ENCODE data around the gene SMARCD3. TPM values are rescaled to one million over a fixed set of nuclear protein-coding genes. Genes with fewer than 3 reads are reported as not detected.

SMARCD3 gene
- total RNA-seq, 1 experiment from 2014 or later = 30.3 TPM

DNA sequence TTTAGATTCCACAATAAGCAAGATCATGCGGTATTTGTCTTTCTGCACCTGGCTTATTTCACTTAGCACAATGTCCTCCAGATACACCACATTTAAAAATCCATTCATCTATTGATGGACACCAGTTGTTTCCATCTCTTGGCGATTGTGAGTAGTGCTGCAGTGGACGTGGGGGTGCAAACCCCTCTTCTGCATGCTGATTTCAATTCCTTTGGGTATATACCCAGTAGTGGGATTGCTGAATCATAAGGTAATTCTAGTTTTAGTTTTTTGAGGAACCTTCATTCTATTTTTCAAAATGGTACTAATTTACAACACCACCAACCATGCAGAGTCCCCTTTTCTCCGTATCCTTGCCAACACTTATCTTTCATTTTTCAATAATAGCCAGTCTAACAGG, 59.5 kb downstream of the SMARCD3 start:
- Histone ChIP-seq H3K27ac (ENCODE audit: low read depth, low read length) (no peak overlapping the region), H3K79me2 (ENCODE audit: insufficient read depth, low read length) (no peaks in the 10 kb centered on the region), H4K20me1 (ENCODE audit: insufficient read depth) (no peaks in the 10 kb centered on the region), H3K9me2 (ENCODE audit: insufficient read depth) (no peaks in the 10 kb centered on the region), H2AFZ (ENCODE audit: low read depth, low read length, poor library complexity, severe bottlenecking) (no peak overlapping the region), H3K36me3 (ENCODE audit: control insufficient read depth in 1 of 2, insufficient read depth in 2 of 2, low read length in 2 of 2) (no peaks in the 10 kb centered on the region), H3K9ac (ENCODE audit: low read length) (no peak overlapping the region), H3K4me3 (replicated peaks in 1 of 2; ENCODE audit: low read depth in 1 of 2, low read length in 2 of 2) (no peak overlapping the region), H3K9me3 (ENCODE audit: control insufficient read depth in 1 of 2, insufficient read depth in 1 of 2, low read depth in 1 of 2, low read length in 2 of 2) (no peaks in the 10 kb centered on the region), H3K27me3 (ENCODE audit: insufficient read depth, low read length) (no peaks in the 10 kb centered on the region; the same call in 1 of the 2 replicates), H3K4me2 (ENCODE audit: low read length) (no peak overlapping the region), H3K4me1 (ENCODE audit: control insufficient read depth in 1 of 2, insufficient read depth in 2 of 2, low read length in 2 of 2) (no peaks in the 10 kb centered on the region)
- ChIA-PET RAD21 (ENCODE audit: low non-redundant PET in 1 of 2, low total read pairs in 2 of 2, uncharacterized antibody in 2 of 2, unreplicated experiment in 2 of 2) (no interaction called here), CTCF (no interaction called here), POLR2A (no interaction called here)
- ATAC-seq (no peak), DNase-seq (ENCODE audit: low read depth, low spot score) (no peak)
- BruUV-seq (replicated peaks) = no TSS peak
- intact Hi-C loops (cut with micrococcal nuclease) = no loop called here
- TF ChIP-seq, protein P1, sequence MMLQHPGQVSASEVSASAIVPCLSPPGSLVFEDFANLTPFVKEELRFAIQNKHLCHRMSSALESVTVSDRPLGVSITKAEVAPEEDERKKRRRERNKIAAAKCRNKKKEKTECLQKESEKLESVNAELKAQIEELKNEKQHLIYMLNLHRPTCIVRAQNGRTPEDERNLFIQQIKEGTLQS (IDR thresholded peaks at IDR 0.05) = no peak
- no peak for TF ChIP-seq FOSL1 (IDR thresholded peaks at IDR 0.05; ENCODE audit: low read depth)
- no peak for TF ChIP-seq RAD21 (IDR thresholded peaks at IDR 0.05; ENCODE audit: low read depth)
- TF ChIP-seq ZNF274 (IDR thresholded peaks at IDR 0.05; ENCODE audit: low read depth, low read length) = no peak
- no peak for TF ChIP-seq EGR1 (IDR thresholded peaks at IDR 0.05; ENCODE audit: low read depth)
- no peak for TF ChIP-seq POLR2A (IDR thresholded peaks at IDR 0.05; ENCODE audit: borderline replicate concordance, extremely low read depth, insufficient read depth, insufficient read length)
- TF ChIP-seq CEBPB (IDR thresholded peaks at IDR 0.05; ENCODE audit: low read depth) = no peak
- TF ChIP-seq ELF1 (IDR thresholded peaks at IDR 0.05; ENCODE audit: borderline replicate concordance, low read depth) = no peak
- TF ChIP-seq, protein P2, sequence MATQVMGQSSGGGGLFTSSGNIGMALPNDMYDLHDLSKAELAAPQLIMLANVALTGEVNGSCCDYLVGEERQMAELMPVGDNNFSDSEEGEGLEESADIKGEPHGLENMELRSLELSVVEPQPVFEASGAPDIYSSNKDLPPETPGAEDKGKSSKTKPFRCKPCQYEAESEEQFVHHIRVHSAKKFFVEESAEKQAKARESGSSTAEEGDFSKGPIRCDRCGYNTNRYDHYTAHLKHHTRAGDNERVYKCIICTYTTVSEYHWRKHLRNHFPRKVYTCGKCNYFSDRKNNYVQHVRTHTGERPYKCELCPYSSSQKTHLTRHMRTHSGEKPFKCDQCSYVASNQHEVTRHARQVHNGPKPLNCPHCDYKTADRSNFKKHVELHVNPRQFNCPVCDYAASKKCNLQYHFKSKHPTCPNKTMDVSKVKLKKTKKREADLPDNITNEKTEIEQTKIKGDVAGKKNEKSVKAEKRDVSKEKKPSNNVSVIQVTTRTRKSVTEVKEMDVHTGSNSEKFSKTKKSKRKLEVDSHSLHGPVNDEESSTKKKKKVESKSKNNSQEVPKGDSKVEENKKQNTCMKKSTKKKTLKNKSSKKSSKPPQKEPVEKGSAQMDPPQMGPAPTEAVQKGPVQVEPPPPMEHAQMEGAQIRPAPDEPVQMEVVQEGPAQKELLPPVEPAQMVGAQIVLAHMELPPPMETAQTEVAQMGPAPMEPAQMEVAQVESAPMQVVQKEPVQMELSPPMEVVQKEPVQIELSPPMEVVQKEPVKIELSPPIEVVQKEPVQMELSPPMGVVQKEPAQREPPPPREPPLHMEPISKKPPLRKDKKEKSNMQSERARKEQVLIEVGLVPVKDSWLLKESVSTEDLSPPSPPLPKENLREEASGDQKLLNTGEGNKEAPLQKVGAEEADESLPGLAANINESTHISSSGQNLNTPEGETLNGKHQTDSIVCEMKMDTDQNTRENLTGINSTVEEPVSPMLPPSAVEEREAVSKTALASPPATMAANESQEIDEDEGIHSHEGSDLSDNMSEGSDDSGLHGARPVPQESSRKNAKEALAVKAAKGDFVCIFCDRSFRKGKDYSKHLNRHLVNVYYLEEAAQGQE (IDR thresholded peaks at IDR 0.05; ENCODE audit: low read depth) = no peak
- TF ChIP-seq, protein P3, sequence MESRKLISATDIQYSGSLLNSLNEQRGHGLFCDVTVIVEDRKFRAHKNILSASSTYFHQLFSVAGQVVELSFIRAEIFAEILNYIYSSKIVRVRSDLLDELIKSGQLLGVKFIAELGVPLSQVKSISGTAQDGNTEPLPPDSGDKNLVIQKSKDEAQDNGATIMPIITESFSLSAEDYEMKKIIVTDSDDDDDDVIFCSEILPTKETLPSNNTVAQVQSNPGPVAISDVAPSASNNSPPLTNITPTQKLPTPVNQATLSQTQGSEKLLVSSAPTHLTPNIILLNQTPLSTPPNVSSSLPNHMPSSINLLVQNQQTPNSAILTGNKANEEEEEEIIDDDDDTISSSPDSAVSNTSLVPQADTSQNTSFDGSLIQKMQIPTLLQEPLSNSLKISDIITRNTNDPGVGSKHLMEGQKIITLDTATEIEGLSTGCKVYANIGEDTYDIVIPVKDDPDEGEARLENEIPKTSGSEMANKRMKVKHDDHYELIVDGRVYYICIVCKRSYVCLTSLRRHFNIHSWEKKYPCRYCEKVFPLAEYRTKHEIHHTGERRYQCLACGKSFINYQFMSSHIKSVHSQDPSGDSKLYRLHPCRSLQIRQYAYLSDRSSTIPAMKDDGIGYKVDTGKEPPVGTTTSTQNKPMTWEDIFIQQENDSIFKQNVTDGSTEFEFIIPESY (IDR thresholded peaks at IDR 0.05; ENCODE audit: extremely low read depth, insufficient replicate concordance, low read length) = no peak
- no peak for TF ChIP-seq SIN3A (IDR thresholded peaks at IDR 0.05; ENCODE audit: low read depth)
- TF ChIP-seq, protein P4, sequence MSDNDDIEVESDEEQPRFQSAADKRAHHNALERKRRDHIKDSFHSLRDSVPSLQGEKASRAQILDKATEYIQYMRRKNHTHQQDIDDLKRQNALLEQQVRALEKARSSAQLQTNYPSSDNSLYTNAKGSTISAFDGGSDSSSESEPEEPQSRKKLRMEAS (IDR thresholded peaks at IDR 0.05) = no peak
- TF ChIP-seq, protein P5, sequence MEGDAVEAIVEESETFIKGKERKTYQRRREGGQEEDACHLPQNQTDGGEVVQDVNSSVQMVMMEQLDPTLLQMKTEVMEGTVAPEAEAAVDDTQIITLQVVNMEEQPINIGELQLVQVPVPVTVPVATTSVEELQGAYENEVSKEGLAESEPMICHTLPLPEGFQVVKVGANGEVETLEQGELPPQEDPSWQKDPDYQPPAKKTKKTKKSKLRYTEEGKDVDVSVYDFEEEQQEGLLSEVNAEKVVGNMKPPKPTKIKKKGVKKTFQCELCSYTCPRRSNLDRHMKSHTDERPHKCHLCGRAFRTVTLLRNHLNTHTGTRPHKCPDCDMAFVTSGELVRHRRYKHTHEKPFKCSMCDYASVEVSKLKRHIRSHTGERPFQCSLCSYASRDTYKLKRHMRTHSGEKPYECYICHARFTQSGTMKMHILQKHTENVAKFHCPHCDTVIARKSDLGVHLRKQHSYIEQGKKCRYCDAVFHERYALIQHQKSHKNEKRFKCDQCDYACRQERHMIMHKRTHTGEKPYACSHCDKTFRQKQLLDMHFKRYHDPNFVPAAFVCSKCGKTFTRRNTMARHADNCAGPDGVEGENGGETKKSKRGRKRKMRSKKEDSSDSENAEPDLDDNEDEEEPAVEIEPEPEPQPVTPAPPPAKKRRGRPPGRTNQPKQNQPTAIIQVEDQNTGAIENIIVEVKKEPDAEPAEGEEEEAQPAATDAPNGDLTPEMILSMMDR (IDR thresholded peaks at IDR 0.05 in 2 of 3, conservative IDR thresholded peaks at IDR 0.05 in 1 of 3; ENCODE audit: borderline replicate concordance in 1 of 3, insufficient read depth in 1 of 3, low read depth in 2 of 3, low read length in 2 of 3) = no peak
- TF ChIP-seq SRF (IDR thresholded peaks at IDR 0.05; ENCODE audit: low read depth) = no peak
- no peak for TF ChIP-seq SP1 (IDR thresholded peaks at IDR 0.05; ENCODE audit: low read depth)
- no peak for TF ChIP-seq EZH2 (IDR thresholded peaks at IDR 0.05)
- no peak for TF ChIP-seq EZH2phosphoT487 (IDR thresholded peaks at IDR 0.05; ENCODE audit: borderline replicate concordance)
- no peak for TF ChIP-seq YY1 (IDR thresholded peaks at IDR 0.05; ENCODE audit: extremely low read depth, insufficient replicate concordance, low read depth, low read length)
- no peak for TF ChIP-seq TCF7L2 (IDR thresholded peaks at IDR 0.05; ENCODE audit: borderline replicate concordance, extremely low read depth, insufficient read depth, insufficient read length)
